Liver (tissue), 9 donors: ENCODE measurements around the gene SPRN. TPM values are rescaled to one million over a fixed set of nuclear protein-coding genes. Genes with fewer than 3 reads are reported as not detected.

Experiments
- DNase-seq: peaks from one replicate; pipeline ENCODE4 v3.0.0-alpha.2; 2017; ENCODE audit warnings: low spot score
- H3K27ac ChIP-seq, 2 donors: one replicate each; pipeline ENCODE4 v1.7.0; 2013; ENCODE audit warnings: inconsistent platforms in 2 of 2, low read length in 2 of 2, control low read depth in 1 of 2, low read depth in 1 of 2, mild to moderate bottlenecking in 1 of 2
- H3K27me3 ChIP-seq, 4 donors: one replicate each; pipeline versions ENCODE4 v1.6.1 to v1.7.0; 2013; ENCODE audit warnings: low read length in 3 of 4, inconsistent platforms in 1 of 4, mild to moderate bottlenecking in 1 of 4, moderate library complexity in 1 of 4; ENCODE audit not compliant: control insufficient read depth in 4 of 4, insufficient read depth in 4 of 4
- H3K36me3 ChIP-seq, 4 donors: one replicate each; pipeline versions ENCODE4 v1.6.1 to v1.7.0; 2013; ENCODE audit warnings: low read length in 3 of 4, mild to moderate bottlenecking in 3 of 4, low read depth in 1 of 4, moderate library complexity in 1 of 4; ENCODE audit not compliant: control insufficient read depth in 4 of 4, insufficient read depth in 3 of 4
- H3K4me1 ChIP-seq, 4 donors: one replicate each; pipeline versions ENCODE4 v1.6.1 to v1.7.0; 2013; ENCODE audit warnings: low read length in 3 of 4, mild to moderate bottlenecking in 3 of 4, moderate library complexity in 1 of 4; ENCODE audit not compliant: control insufficient read depth in 4 of 4, insufficient read depth in 4 of 4
- H3K4me3 ChIP-seq, 3 donors: one replicate each; pipeline versions ENCODE4 v1.6.1 to v1.7.0; 2013; ENCODE audit warnings: low read length in 3 of 3, control low read depth in 1 of 3, low read depth in 1 of 3, mild to moderate bottlenecking in 1 of 3
- H3K9ac ChIP-seq, 2 donors: one replicate each; pipeline ENCODE4 v1.7.0; 2013; ENCODE audit warnings: low read length in 2 of 2, mild to moderate bottlenecking in 2 of 2, moderate library complexity in 2 of 2, control low read depth in 1 of 2, low read depth in 1 of 2
- H3K9me3 ChIP-seq, 4 donors: one replicate each; pipeline versions ENCODE4 v1.6.1 to v1.7.0; 2013; ENCODE audit warnings: low read length in 3 of 4; ENCODE audit not compliant: control insufficient read depth in 4 of 4
- ATF3 ChIP-seq: IDR thresholded peaks from 2 replicates; pipeline ENCODE4 v1.6.1; 2016; ENCODE audit warnings: antibody characterized with exemption
- CTCF ChIP-seq: fragments of 150-350 bp; IDR thresholded peaks from 2 replicates; pipeline ENCODE4 v1.5.1; 2017; ENCODE audit warnings: improper control_type of control experiment, low read depth, low read length; ENCODE audit not compliant: missing input control
- EGR1 ChIP-seq, 2 donors: IDR thresholded peaks; 2 replicates each; pipeline ENCODE4 v1.6.1; 2016 to 2018; ENCODE audit warnings: antibody characterized with exemption in 2 of 2, low read depth in 2 of 2
- FOXA1 ChIP-seq: IDR thresholded peaks from 2 replicates; pipeline ENCODE4 v1.6.1; 2016; ENCODE audit warnings: antibody characterized with exemption
- FOXA2 ChIP-seq: IDR thresholded peaks from 2 replicates; pipeline ENCODE4 v1.6.1; 2016; ENCODE audit warnings: antibody characterized with exemption
- GABPA ChIP-seq, 2 donors: IDR thresholded peaks in 1 of 2; conservative IDR thresholded peaks in 1 of 2; 2 replicates each; pipeline ENCODE4 v1.6.1; 2016; ENCODE audit warnings: antibody characterized with exemption in 2 of 2, mild to moderate bottlenecking in 1 of 2, moderate library complexity in 1 of 2
- HNF4A ChIP-seq, 2 donors: conservative IDR thresholded peaks; 2 replicates each; pipeline ENCODE4 v1.6.1; 2016; ENCODE audit warnings: antibody characterized with exemption in 2 of 2, mild to moderate bottlenecking in 2 of 2
- HNF4G ChIP-seq: IDR thresholded peaks from 2 replicates; pipeline ENCODE4 v1.6.1; 2016; ENCODE audit warnings: antibody characterized with exemption
- JUND ChIP-seq, 2 donors: IDR thresholded peaks; 2 replicates each; pipeline ENCODE4 v1.6.1; 2016; ENCODE audit warnings: antibody characterized with exemption in 2 of 2
- NR2F2 ChIP-seq: IDR thresholded peaks from 2 replicates; pipeline ENCODE4 v1.6.1; 2016; ENCODE audit warnings: antibody characterized with exemption
- RAD21 ChIP-seq, 2 donors: IDR thresholded peaks; 2 replicates each; pipeline ENCODE4 v1.6.1; 2016; ENCODE audit warnings: antibody characterized with exemption in 2 of 2, mild to moderate bottlenecking in 2 of 2
- REST ChIP-seq: IDR thresholded peaks from 2 replicates; pipeline ENCODE4 v1.6.1; 2016; ENCODE audit warnings: antibody characterized with exemption, mild to moderate bottlenecking
- RXRA ChIP-seq, 2 donors: IDR thresholded peaks; 2 replicates each; pipeline ENCODE4 v1.6.1; 2017 to 2018; ENCODE audit warnings: antibody characterized with exemption in 2 of 2, mild to moderate bottlenecking in 1 of 2
- SP1 ChIP-seq: IDR thresholded peaks from 2 replicates; pipeline ENCODE4 v1.6.1; 2018; ENCODE audit warnings: antibody characterized with exemption, mild to moderate bottlenecking
- TAF1 ChIP-seq: conservative IDR thresholded peaks from 2 replicates; pipeline ENCODE4 v1.6.1; 2016; ENCODE audit warnings: antibody characterized with exemption, mild to moderate bottlenecking
- YY1 ChIP-seq: IDR thresholded peaks from 2 replicates; pipeline ENCODE4 v1.6.1; 2016; ENCODE audit warnings: antibody characterized with exemption, mild to moderate bottlenecking
- ZBTB33 ChIP-seq: IDR thresholded peaks from 2 replicates; pipeline ENCODE4 v1.6.1; 2016; ENCODE audit warnings: antibody characterized with exemption
- WGBS: extraction: QIAGEN DNeasy Blood & Tissue Kit; methylation state at CpG from one replicate; pipeline ENCODE4 v1.1.7; 2013; 5-methylcytosine and 5-hydroxymethylcytosine counted together
- polyA plus RNA-seq, 2 donors: library from polyadenylated mRNA; stranded (reverse) in 1 of 2; unstranded in 1 of 2; fragments of 200-250 nt in 1 of 2; fragments of >200 nt in 1 of 2; fragmentation: Nextera tagmentation in 1 of 2; extraction: Ambion mirVana in 1 of 2; gene quantifications; one replicate each; pipeline versions ENCODE4 v1.2.1 to v1.2.3, GENCODE V29; 2013 to 2015
- total RNA-seq, 2 donors: library from RNA; depleted of rRNA; stranded (reverse); fragments of >200 nt; gene quantifications; one replicate each; pipeline ENCODE4 v1.2.3, GENCODE V29; 2014
- TF ChIP-seq, protein P1 (sequence below): IDR thresholded peaks from 2 replicates; pipeline ENCODE4 v1.6.1; 2016; ENCODE audit warnings: antibody characterized with exemption
- donor health status: healthy.
- donor health status: healthy.
- donor health status: healthy.
- donor health status: healthy.
- donor health status: healthy.

SPRN gene
- total and polyA plus RNA-seq, 4 donors, result 1.3 to 36.4 TPM; not detected in 2

- no peak overlapping the region for H3K9ac ChIP-seq
- H3K36me3 ChIP-seq, result no peaks in the 10 kb centered on the region
- no peak overlapping the region for H3K27ac ChIP-seq
- peaks cover 0 to 7% (median 6%) of the 10 kb centered on the region in 4 donors for H3K4me1 ChIP-seq
- H3K4me3 ChIP-seq, result no peak overlapping the region
- 83% methylated on average over 23 of the region's 23 CpGs for WGBS
- H3K27me3 ChIP-seq, result no peaks in the 10 kb centered on the region
- DNase-seq, result no peak
- TF ChIP-seq HNF4A (conservative IDR thresholded peaks at IDR 0.05) (no peak), JUND (IDR thresholded peaks at IDR 0.05) (no peak), SP1 (no peak), TAF1 (no peak), ATF3 (no peak), EGR1 (IDR thresholded peaks at IDR 0.05; ENCODE audit: low read depth in 2 of 2) (no peak), FOXA1 (no peak), ZBTB33 (no peak), NR2F2 (no peak), RAD21 (IDR thresholded peaks at IDR 0.05) (no peak), CTCF (no peak), REST (no peak), GABPA (IDR thresholded peaks at IDR 0.05 in 1 of 2, conservative IDR thresholded peaks at IDR 0.05 in 1 of 2) (no peak), RXRA (IDR thresholded peaks at IDR 0.05) (no peak), HNF4G (no peak), FOXA2 (no peak), YY1 (no peak)
- TF ChIP-seq, protein P1, sequence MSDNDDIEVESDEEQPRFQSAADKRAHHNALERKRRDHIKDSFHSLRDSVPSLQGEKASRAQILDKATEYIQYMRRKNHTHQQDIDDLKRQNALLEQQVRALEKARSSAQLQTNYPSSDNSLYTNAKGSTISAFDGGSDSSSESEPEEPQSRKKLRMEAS, result no peak
- H3K9me3 ChIP-seq, result peaks cover 0 to 7% (median 3%) of the 10 kb centered on the region in 4 donors
Observed at GRCh38 chr10:133442191-133442966, 18.0 kb upstream of the SPRN start.
